Superior temporal gyrus (tissue), 1 donor: Measurements from ENCODE around the gene NRXN3.

Experiments used
- DNase-seq: peaks from one replicate; pipeline ENCODE4 v3.0.0-alpha.2; 2016; ENCODE audit errors: extremely low spot score

Gene NRXN3

GRCh38 chr14:79613625-79614024 lies 1443.5 kb downstream of the NRXN3 start:
- DNase-seq, result no peak

GRCh38 chr14:79614448-79614847 lies 1444.3 kb downstream of the NRXN3 start:
- DNase-seq, result peak; percentile 56

GRCh38 chr14:79627058-79627457 lies 1456.9 kb downstream of the NRXN3 start:
- DNase-seq, result peak; percentile 3

GRCh38 chr14:79629411-79630287 lies 1459.5 kb downstream of the NRXN3 start:
- peak; percentile 1 for DNase-seq

- DNase-seq, result peak; percentile 41
These were observed 1460.3 kb downstream of the NRXN3 start for GRCh38 chr14:79630288-79630960.

- no peak for DNase-seq
These were observed 1461.1 kb downstream of the NRXN3 start for GRCh38 chr14:79631276-79631675.

DNA sequence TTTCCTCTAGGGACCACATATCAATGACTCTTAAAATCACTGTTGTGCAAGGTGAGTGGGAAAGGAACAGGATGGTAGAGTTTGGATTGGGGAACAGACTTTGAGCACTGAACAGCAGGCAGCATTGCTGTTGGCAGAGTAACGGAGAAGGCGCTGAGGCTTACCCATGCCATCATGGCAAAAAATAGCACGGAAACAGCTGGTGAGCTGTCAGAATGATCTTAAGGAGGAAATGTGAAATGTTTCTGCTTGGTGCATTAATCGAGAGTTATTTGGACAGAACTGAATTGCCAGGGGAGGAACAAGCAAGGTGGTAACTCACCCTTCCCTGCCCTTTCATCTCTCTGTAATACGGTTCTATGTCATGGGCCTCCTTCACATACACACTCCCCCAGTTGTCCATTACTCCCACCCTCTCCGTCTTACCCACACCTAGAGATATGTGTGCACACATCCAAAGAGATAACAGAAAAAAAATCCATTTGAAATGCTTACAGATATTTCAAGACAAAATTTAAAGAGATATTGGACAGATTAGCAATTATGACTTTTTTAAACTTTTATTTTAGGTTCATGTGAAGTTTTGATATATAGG lies 1468.6 kb downstream of the NRXN3 start:
- peak; percentile 64 for DNase-seq

- no peak for DNase-seq
These were observed 1469.4 kb downstream of the NRXN3 start for GRCh38 chr14:79639613-79640012.

DNA sequence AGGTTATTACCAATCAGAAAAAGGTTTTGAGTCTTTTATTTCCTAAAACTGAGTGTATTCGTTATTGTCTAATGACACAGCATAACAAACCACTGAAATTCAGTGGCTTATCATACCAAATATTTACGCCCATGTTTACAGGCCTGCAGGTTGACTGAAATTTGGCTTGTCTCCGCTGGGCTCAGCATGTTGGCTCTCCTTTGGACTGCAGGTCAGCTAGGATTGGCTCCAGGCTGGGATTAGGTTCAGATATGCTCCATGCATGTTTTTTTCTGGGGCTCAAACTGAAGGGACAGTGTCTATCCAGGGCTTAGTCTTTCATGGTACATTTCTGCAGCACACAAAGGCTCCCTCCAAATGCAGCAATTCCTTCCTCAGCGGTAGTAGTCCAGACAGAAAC lies 1471.2 kb downstream of the NRXN3 start:
- DNase-seq, result no peak

GRCh38 chr14:79643132-79643531 lies 1473.0 kb downstream of the NRXN3 start:
- no peak for DNase-seq

- DNase-seq, result no peak
These were observed 1475.7 kb downstream of the NRXN3 start for GRCh38 chr14:79645753-79646362.

DNA sequence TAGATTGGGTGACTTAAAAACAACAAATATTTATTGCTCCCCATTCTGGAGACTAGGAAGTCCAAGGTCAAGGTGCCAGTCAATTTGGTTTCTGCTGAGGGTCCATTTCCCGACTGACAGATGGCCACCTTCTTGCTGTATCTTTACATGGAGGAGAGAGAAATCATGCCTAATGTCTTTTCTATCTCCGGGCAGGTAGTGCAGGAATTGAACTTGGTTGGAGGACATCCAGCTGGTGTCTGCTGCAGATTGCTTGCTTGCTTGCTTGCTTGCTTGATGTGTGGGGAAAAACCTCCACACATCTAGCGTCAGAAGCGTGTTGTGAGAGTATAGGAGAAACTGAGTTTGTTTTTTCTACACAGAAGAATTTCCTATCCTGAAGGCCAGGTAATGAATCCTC lies 1479.7 kb downstream of the NRXN3 start:
- no peak for DNase-seq

DNA sequence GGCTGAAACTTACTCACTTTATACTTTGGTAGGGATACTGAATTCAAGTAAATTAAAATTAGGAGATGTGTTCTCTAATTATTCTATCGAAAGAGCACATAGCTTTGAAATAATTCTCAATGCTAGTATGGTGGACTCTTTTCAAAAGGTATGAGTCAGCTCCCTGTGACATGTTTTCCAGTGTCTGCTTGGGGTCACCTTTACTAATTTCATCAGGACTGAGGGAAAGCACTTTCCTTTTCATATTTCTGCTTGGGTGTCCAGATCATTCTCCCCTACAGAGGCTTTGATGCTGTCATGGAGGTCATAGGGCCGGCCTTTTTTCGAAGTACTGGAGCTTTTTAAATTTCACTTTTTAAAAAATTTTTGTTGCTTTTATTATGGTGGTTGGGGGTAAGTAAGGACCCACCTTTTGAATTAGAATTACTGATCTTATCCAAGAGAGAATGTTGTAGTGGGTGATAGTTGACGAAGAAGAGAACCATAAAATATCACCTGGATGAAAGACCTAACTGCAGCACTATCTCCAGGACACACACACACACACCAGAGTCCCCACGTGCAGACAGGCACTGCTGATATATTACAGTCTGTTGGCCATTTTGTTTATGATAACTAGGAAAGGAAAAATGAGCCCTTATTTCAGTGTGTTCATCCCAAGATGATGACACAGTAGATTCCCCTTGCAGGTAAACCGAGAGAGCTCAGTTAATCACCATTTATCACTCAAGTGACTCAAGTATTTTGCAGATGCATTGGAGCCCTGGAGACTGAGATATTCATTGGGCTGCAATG lies 1482.5 kb downstream of the NRXN3 start:
- peak; percentile 1 for DNase-seq

GRCh38 chr14:79656056-79656455 lies 1485.9 kb downstream of the NRXN3 start:
- peak; percentile 5 for DNase-seq

DNA sequence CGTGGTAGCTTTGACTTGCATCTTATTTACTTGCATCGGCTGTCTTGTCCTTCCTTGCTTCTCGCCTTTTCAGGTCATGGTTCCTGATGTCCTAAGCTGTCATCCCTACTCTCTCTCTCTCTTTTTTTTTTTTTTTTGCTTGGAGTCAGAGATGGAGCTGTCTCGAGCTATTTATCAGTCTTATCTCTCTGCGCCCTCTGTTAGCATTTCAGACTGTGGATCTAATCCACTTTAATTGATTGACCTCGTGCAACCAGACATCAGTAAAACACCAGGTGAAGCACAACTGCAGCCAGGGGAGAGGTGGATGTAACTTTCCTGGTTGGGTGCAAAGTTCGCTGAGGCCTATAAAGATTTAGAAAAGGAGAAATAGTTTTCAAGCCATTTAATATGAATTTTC lies 1486.3 kb downstream of the NRXN3 start:
- DNase-seq, result peak; percentile 3

- peak; percentile 52 for DNase-seq
These were observed 1488.0 kb downstream of the NRXN3 start for GRCh38 chr14:79658221-79658620.

- no peak for DNase-seq
These were observed 1488.6 kb downstream of the NRXN3 start for GRCh38 chr14:79658769-79659168.

DNA sequence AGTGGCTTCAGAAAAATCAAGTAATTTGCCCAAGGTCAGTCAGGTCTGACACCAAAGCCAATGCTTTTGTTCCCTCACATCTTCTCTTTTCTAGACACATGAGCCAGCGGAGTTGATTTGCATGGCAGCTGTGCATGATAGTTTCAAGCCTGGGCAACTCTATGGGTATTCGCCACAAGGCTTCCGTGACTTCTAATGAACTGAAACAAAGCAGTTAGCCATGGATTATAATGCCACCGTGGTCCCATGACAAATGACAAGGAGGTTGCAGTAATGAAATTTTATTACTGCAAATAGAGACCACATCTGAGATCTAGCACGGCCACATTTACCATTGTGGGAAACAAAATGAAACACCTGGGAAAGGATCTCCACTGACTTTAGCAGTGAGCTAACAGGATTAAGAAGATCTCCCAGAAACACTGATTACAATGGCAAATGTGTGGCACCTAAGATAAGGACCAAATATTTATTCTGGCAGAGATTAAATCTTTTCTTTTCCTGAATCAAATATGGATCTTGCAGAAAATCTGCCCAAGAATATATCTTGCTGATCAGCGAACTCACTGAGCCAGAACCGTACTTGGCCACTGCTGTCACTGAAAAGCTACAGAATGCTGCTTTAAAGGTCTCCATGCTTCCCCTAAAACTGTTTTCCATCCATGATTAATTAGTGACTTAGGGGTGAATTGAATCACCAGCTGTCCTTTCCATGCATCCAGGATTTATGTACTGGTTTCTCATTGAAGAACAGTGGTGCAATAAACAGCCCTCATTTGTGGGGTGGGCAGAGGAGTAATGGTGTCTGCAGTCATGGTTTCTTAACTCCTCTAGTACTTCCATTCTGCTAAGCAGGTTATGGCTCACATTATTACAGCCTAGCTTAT lies 1490.1 kb downstream of the NRXN3 start:
- DNase-seq, result peak; percentile 7

DNA sequence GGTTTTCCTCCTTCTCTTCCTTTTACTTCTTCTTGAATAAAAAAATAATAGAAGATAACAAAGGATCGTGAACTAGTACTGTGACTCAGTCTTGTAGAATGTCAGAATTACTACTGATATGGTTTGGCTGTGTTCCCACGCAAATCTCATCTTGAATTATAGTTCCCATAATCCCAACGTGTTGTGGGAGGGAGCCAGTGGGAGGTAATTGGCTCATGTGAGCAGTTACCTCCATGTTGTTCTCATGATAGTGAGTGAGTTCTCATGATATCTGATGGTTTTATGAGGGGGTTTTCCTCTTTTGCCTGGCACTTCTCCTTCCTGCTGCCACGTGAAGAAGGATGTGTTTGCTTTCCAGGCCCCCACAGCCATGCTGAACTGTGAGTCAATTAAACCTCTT lies 1491.6 kb downstream of the NRXN3 start:
- DNase-seq, result no peak

- DNase-seq, result peak; percentile 1
These were observed 1493.3 kb downstream of the NRXN3 start for GRCh38 chr14:79663453-79663852.
